Neutrophil (primary cell): ENCODE data around the gene REPS2.

ENCODE experiments used
- H3K27ac ChIP-seq: fragments of 200-600 bp; sonication (generic); 2 replicates; pipeline ENCODE4 v1.5.1; 2016; ENCODE audit warnings: mild to moderate bottlenecking, moderate library complexity
- H3K27me3 ChIP-seq: fragments of 200-600 bp; sonication (generic); 2 replicates; pipeline ENCODE4 v1.6.0; 2016; ENCODE audit warnings: mild to moderate bottlenecking
- H3K36me3 ChIP-seq: fragments of 200-600 bp; sonication (generic); 2 replicates; pipeline ENCODE4 v1.5.1; 2017
- H3K4me1 ChIP-seq, 2 experiments: fragments of 200-600 bp in 1 of 2; sonication (generic) in 1 of 2; 1 replicate in 1 of 2; 2 replicates in 1 of 2; pipeline versions ENCODE4 v1.5.1 to v1.6.1; 2013 to 2016; ENCODE audit warnings: low read depth in 1 of 2, low read length in 1 of 2, mild to moderate bottlenecking in 1 of 2, moderate library complexity in 1 of 2; ENCODE audit not compliant: control insufficient read depth in 1 of 2, insufficient read depth in 1 of 2
- H3K4me3 ChIP-seq, 2 experiments: fragments of 200-600 bp in 1 of 2; sonication (generic) in 1 of 2; 1 replicate in 1 of 2; 2 replicates in 1 of 2; pipeline ENCODE4 v1.5.1; 2013 to 2016; ENCODE audit warnings: low read depth in 1 of 2, low read length in 1 of 2, mild to moderate bottlenecking in 1 of 2, moderate library complexity in 1 of 2
- H3K9me3 ChIP-seq: fragments of 200-600 bp; sonication (generic); 2 replicates; pipeline ENCODE4 v1.5.1; 2016
- TF ChIP-seq, protein P1 (sequence below): fragments of 200-600 bp; sonication (generic); IDR thresholded peaks from 2 replicates; pipeline ENCODE4 v1.5.1; 2016; ENCODE audit warnings: antibody characterized with exemption

The REPS2 gene

DNA sequence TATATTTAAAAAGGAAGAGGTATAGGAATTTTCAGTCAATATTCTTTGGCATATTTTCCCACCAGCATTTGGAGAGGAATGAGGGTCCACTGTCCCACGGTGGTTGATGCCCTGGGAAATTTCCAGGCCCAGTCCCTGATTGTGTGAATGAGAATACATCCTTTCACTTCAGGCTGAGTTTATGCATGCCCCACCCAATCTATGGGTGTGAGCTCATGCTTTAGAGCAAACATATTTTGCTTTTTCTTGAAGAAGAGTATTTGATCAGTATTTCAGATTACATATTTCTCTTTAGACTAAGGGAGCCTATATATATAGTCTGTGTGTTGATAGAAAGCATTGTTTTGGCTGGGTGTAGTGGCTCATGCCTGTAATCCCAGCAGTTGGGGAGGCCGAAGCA lies 77.2 kb downstream of the REPS2 start:
- no peak overlapping the region for H3K27ac ChIP-seq
- no peaks in the 10 kb centered on the region for H3K27me3 ChIP-seq
- H3K4me1 ChIP-seq, result peaks cover 2 to 3% of the 10 kb centered on the region in 2 experiments
- H3K4me3 ChIP-seq, result no peak overlapping the region
- H3K36me3 ChIP-seq, result peaks cover 32% of the 10 kb centered on the region
- TF ChIP-seq, protein P1, sequence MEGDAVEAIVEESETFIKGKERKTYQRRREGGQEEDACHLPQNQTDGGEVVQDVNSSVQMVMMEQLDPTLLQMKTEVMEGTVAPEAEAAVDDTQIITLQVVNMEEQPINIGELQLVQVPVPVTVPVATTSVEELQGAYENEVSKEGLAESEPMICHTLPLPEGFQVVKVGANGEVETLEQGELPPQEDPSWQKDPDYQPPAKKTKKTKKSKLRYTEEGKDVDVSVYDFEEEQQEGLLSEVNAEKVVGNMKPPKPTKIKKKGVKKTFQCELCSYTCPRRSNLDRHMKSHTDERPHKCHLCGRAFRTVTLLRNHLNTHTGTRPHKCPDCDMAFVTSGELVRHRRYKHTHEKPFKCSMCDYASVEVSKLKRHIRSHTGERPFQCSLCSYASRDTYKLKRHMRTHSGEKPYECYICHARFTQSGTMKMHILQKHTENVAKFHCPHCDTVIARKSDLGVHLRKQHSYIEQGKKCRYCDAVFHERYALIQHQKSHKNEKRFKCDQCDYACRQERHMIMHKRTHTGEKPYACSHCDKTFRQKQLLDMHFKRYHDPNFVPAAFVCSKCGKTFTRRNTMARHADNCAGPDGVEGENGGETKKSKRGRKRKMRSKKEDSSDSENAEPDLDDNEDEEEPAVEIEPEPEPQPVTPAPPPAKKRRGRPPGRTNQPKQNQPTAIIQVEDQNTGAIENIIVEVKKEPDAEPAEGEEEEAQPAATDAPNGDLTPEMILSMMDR, result no peak
- H3K9me3 ChIP-seq, result no peaks in the 10 kb centered on the region

DNA sequence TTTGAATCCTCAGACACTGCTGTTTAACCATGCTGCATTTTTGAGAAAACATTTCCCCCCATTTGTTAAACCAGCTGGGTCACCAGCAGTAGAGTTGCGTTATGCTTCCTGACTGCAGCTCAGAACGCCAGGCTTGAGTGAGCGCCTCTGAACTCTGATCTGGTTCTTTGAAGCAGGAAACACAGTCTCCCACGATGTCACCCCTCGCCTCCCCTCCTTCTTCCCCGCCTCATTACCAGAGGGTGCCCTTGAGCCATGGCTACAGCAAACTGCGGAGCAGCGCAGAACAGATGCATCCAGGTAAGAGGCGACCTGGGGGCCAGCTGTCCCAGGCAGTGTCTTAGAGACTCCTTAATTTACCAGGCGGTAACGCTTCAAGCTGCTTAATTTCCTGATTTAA lies 78.4 kb downstream of the REPS2 start:
- H3K27ac ChIP-seq, result no peak overlapping the region
- no peaks in the 10 kb centered on the region for H3K27me3 ChIP-seq
- TF ChIP-seq, protein P1, result no peak
- H3K36me3 ChIP-seq, result peaks cover 38% of the 10 kb centered on the region
- no peak overlapping the region for H3K4me3 ChIP-seq
- H3K4me1 ChIP-seq, result peaks cover 2 to 5% of the 10 kb centered on the region in 2 experiments
- no peaks in the 10 kb centered on the region for H3K9me3 ChIP-seq

DNA sequence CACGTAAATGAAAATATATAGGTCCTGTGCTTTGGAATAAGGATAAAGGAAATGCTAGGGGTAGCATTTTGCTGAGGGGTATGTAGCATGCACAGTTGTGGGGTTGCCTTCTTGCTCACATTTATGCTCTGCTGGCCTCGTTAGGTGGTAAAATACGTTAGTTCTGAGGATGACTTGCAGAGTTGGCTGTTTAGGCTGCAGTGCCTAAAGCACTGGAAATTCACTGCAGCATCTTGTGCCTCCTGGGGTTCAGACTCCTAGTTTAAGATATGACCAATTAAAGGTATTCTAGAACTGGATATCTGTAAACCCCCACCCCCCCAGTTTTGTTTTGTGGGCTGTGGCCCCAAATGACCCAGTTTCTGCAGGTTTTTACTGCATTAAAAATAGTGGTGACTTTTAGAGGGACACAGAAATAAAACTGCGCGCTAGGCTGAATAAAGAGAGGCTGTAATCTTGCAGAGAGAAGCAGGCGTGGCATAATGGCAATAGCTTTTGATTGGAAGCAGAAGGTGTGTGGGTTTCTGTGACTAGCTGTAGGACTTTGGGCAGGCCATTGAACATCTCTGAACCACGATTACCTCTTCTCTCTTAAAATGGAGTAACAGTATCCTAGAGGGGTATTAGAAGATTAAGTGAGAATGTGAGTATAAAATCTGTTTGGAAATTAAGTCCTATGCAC lies 79.3 kb downstream of the REPS2 start:
- TF ChIP-seq, protein P1, result no peak
- Histone ChIP-seq H3K9me3 (no peaks in the 10 kb centered on the region), H3K27ac (no peak overlapping the region), H3K4me1 (peaks cover 5 to 14% of the 10 kb centered on the region in 2 experiments), H3K27me3 (no peaks in the 10 kb centered on the region), H3K4me3 (no peak overlapping the region), H3K36me3 (peaks cover 47% of the 10 kb centered on the region)

DNA sequence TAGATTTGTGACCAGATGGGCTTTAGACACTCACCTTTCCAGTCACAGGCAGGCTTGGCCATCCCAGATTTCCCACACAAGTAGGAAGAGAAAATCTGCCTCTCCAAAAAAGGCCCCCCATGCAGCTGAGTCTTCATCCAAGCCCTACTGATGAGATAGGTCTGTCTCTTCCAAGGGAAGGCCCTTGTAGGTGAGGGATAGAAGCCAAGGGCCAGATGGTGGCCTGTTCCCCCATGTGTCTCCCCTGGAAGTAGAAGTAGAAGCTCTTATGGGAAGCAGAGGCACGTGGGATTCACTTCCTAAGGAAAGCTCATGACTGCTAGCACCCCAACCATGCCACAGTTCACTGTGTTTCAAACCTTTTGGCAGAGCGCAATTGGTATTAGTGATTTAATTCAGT lies 81.5 kb downstream of the REPS2 start:
- Histone ChIP-seq H3K36me3 (peaks cover 60% of the 10 kb centered on the region), H3K27me3 (no peaks in the 10 kb centered on the region), H3K4me1 (peaks cover 7 to 16% of the 10 kb centered on the region in 2 experiments), H3K9me3 (no peaks in the 10 kb centered on the region), H3K27ac (no peak overlapping the region), H3K4me3 (no peak overlapping the region)
- TF ChIP-seq, protein P1, result no peak

DNA sequence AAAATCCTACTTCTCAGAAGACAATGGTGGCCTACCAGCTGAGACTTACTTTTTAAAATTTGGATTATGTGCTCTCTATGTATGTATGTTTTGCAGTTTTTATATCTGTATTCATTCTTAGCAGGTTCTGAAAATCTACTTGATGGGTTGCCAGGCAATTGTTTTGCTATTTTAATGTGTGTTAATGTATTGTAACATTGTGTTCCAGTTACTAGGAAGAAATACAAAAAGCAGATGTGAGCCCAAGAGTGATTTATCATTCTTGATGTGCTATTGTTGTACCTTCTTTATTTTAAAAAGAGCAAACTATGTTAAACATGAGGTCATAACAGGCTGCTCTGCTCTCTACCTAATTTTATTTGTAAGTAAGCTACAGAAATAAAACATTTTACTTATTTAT lies 81.9 kb downstream of the REPS2 start:
- Histone ChIP-seq H3K9me3 (no peaks in the 10 kb centered on the region), H3K36me3 (peaks cover 60% of the 10 kb centered on the region), H3K4me3 (no peak overlapping the region), H3K27ac (no peak overlapping the region), H3K4me1 (peaks cover 7 to 16% of the 10 kb centered on the region in 2 experiments), H3K27me3 (no peaks in the 10 kb centered on the region)
- TF ChIP-seq, protein P1, result no peak
